Lung (tissue), 12 donors: ENCODE results near the gene HOXA11. TPM values are rescaled to one million over a fixed set of nuclear protein-coding genes. Genes with fewer than 3 reads are reported as not detected.

Experiments used
- ATAC-seq: fragments of 200-7000 bp; cut with Tn5 transposase; one replicate; pipeline ENCODE4 v1.9.1; 2020; ENCODE audit warnings: moderate number of reproducible peaks; ENCODE audit not compliant: insufficient read depth, low FRiP score
- DNase-seq, 3 donors: peaks; one replicate each; pipeline ENCODE4 v3.0.0-alpha.2; 2013 to 2017
- H3K27ac ChIP-seq, 2 donors: one replicate each; pipeline ENCODE4 v1.5.1; 2013; ENCODE audit warnings: mild to moderate bottlenecking in 2 of 2, moderate library complexity in 2 of 2, control low read depth in 1 of 2, inconsistent platforms in 1 of 2, low read depth in 1 of 2, low read length in 1 of 2
- H3K27me3 ChIP-seq, 3 donors: one replicate each; pipeline ENCODE4 v1.5.1; 2013; ENCODE audit warnings: low read length in 2 of 3; ENCODE audit not compliant: control insufficient read depth in 3 of 3, insufficient read depth in 3 of 3
- H3K36me3 ChIP-seq, 4 donors: one replicate each; pipeline ENCODE4 v1.5.1; 2013; ENCODE audit warnings: low read length in 4 of 4, mild to moderate bottlenecking in 1 of 4, moderate library complexity in 1 of 4; ENCODE audit not compliant: control insufficient read depth in 4 of 4, insufficient read depth in 4 of 4
- H3K4me1 ChIP-seq, 5 donors: one replicate each; pipeline ENCODE4 v1.5.1; 2013; ENCODE audit warnings: low read length in 5 of 5, mild to moderate bottlenecking in 2 of 5, moderate library complexity in 1 of 5; ENCODE audit not compliant: control insufficient read depth in 5 of 5, insufficient read depth in 5 of 5
- H3K4me3 ChIP-seq: one replicate; pipeline ENCODE4 v1.5.1; 2013; ENCODE audit warnings: mild to moderate bottlenecking, control low read depth, moderate library complexity
- H3K9ac ChIP-seq, 2 donors: one replicate each; pipeline ENCODE4 v1.5.1; 2013; ENCODE audit warnings: low read length in 2 of 2, control low read depth in 1 of 2; ENCODE audit not compliant: insufficient read depth in 1 of 2
- H3K9me3 ChIP-seq, 4 donors: one replicate each; pipeline ENCODE4 v1.5.1; 2013; ENCODE audit warnings: low read length in 3 of 4, mild to moderate bottlenecking in 1 of 4, moderate library complexity in 1 of 4; ENCODE audit not compliant: control insufficient read depth in 4 of 4, insufficient read depth in 3 of 4
- CTCF ChIP-seq: IDR thresholded peaks from 2 replicates; pipeline ENCODE4 v1.5.1; 2012; ENCODE audit warnings: mild to moderate bottlenecking; ENCODE audit errors: control extremely low read depth, extremely low read depth
- WGBS, 2 donors: extraction: QIAGEN DNeasy Blood & Tissue Kit; methylation state at CpG; one replicate each; pipeline ENCODE4 v1.1.7; 2013; 5-methylcytosine and 5-hydroxymethylcytosine counted together
- polyA plus RNA-seq, 2 donors: library from polyadenylated mRNA; stranded (reverse); fragments of 200-250 nt; gene quantifications; one replicate each; pipeline ENCODE4 v1.2.1, GENCODE V29; 2013
- total RNA-seq, 2 donors: library from RNA; depleted of rRNA in 1 of 2; stranded (reverse); fragments of >200 nt in 1 of 2; gene quantifications; one replicate each; pipeline ENCODE4 v1.2.1, GENCODE V29; 2014 to 2021
- donor health status: control.
- donor health status: control.
- donor health status: Bipolar disorder and iron deficiency.
- donor health status: healthy.
- donor health status: DM: yes; HTN: yes; CAD: no.

HOXA11 gene
- total and polyA plus RNA-seq, 4 donors = not detected

GRCh38 chr7:27176524-27176845 is 8.5 kb downstream of the HOXA11 start:
- H3K4me3 ChIP-seq = no peak overlapping the region
- peaks cover 0 to 17% (median 0%) of the 10 kb centered on the region in 4 donors for H3K9me3 ChIP-seq
- TF ChIP-seq CTCF = no peak
- H3K4me1 ChIP-seq = peaks cover 0 to 25% (median 8%) of the 10 kb centered on the region in 5 donors
- DNase-seq = no peak
- WGBS, 2 donors = 75 to 77% methylated on average over 3 of the region's 3 CpGs
- H3K36me3 ChIP-seq = no peaks in the 10 kb centered on the region
- ATAC-seq = no peak
- H3K9ac ChIP-seq = no peak overlapping the region
- H3K27me3 ChIP-seq = peaks cover 23 to 91% (median 76%) of the 10 kb centered on the region in 3 donors
- H3K27ac ChIP-seq = no peak overlapping the region

GRCh38 chr7:27175626-27176523 is 9.2 kb downstream of the HOXA11 start:
- no peak overlapping the region for H3K4me3 ChIP-seq
- DNase-seq (peak in 1 of 3 donors; percentile 12), ATAC-seq (no peak)
- 64 to 75% methylated on average over 40 of the region's 40 CpGs for WGBS, 2 donors
- no peaks in the 10 kb centered on the region for H3K36me3 ChIP-seq
- H3K9ac ChIP-seq = no peak overlapping the region
- H3K27me3 ChIP-seq = peaks cover 23 to 92% (median 78%) of the 10 kb centered on the region in 3 donors
- H3K9me3 ChIP-seq = peaks cover 0 to 20% (median 0%) of the 10 kb centered on the region in 4 donors
- H3K4me1 ChIP-seq = peaks cover 0 to 25% (median 8%) of the 10 kb centered on the region in 5 donors
- TF ChIP-seq CTCF = no peak
- no peak overlapping the region for H3K27ac ChIP-seq

- Histone ChIP-seq H3K4me3 (no peak overlapping the region), H3K27ac (no peak overlapping the region), H3K36me3 (no peaks in the 10 kb centered on the region), H3K4me1 (peaks cover 0 to 25% (median 7%) of the 10 kb centered on the region in 5 donors), H3K27me3 (peaks cover 27 to 92% (median 79%) of the 10 kb centered on the region in 3 donors), H3K9ac (no peak overlapping the region), H3K9me3 (peaks cover 0 to 20% (median 0%) of the 10 kb centered on the region in 4 donors)
- WGBS, 2 donors = 60 to 80% methylated on average over 12 of the region's 12 CpGs
- no peak for TF ChIP-seq CTCF
- ATAC-seq (no peak), DNase-seq (peak in 1 of 3 donors; percentile 13)
Measured at GRCh38 chr7:27174874-27175625, 10.0 kb downstream of the HOXA11 start.
